Tibial artery (tissue), 4 donors: ENCODE results near the gene SDK1.

Source experiments
- DNase-seq, 2 donors: peaks; one replicate each; pipeline ENCODE4 v3.0.0-alpha.2; 2019
- H3K27ac ChIP-seq, 2 donors: fragments of 200-600 bp; sonication (generic) in 1 of 2; 1 replicate in 1 of 2; 2 replicates in 1 of 2; pipeline ENCODE4 v1.5.1; 2018 to 2019; ENCODE audit warnings: mild to moderate bottlenecking in 1 of 2
- H3K27me3 ChIP-seq, 2 donors: fragments of 200-600 bp; sonication (generic) in 1 of 2; one replicate each; pipeline versions ENCODE4 v1.5.1 to v1.6.0; 2016 to 2019
- H3K36me3 ChIP-seq, 3 donors: fragments of 200-600 bp; sonication (generic) in 2 of 3; one replicate each; pipeline ENCODE4 v1.5.1; 2016 to 2019; ENCODE audit warnings: mild to moderate bottlenecking in 2 of 3
- H3K4me1 ChIP-seq, 4 donors: fragments of 200-600 bp; sonication (generic) in 2 of 4; 1 replicate in 3 of 4; 2 replicates in 1 of 4; pipeline ENCODE4 v1.5.1; 2016 to 2019
- H3K4me3 ChIP-seq, 2 donors: fragments of 200-600 bp; sonication (generic) in 1 of 2; 1 replicate in 1 of 2; 2 replicates in 1 of 2; pipeline ENCODE4 v1.5.1; 2018 to 2019; ENCODE audit warnings: mild to moderate bottlenecking in 2 of 2
- H3K9me3 ChIP-seq, 3 donors: fragments of 200-600 bp; sonication (generic) in 1 of 3; one replicate each; pipeline ENCODE4 v1.5.1; 2016 to 2019
- CTCF ChIP-seq, 2 experiments: fragments of 200-600 bp in 1 of 2; fragments of 450-650 bp in 1 of 2; IDR thresholded peaks; one replicate each; pipeline ENCODE4 v1.5.1; 2017 to 2019; ENCODE audit warnings: antibody characterized with exemption in 2 of 2, mild to moderate bottlenecking in 1 of 2, moderate library complexity in 1 of 2
- intact Hi-C: fragments of 100-400 bp; cut with DNase I; formaldehyde crosslinking; loops from one replicate; pipeline ENCODE4 v1.15.0; 2023; ENCODE audit warnings: low total_unique reads

The SDK1 gene

GRCh38 chr7:3762146-3762831, 461.2 kb downstream of the SDK1 start:
- no peak for DNase-seq
- intact Hi-C loops, result no loop called here
- no peaks in the 10 kb centered on the region for H3K36me3 ChIP-seq
- H3K4me1 ChIP-seq, result peaks cover 0 to 15% (median 4%) of the 10 kb centered on the region in 4 donors
- no peak overlapping the region for H3K27ac ChIP-seq
- H3K27me3 ChIP-seq, result no peaks in the 10 kb centered on the region
- H3K4me3 ChIP-seq, result no peak overlapping the region
- H3K9me3 ChIP-seq, result no peaks in the 10 kb centered on the region
- no peak for TF ChIP-seq CTCF (IDR thresholded peaks at IDR 0.05)

- DNase-seq, result no peak
- TF ChIP-seq CTCF (IDR thresholded peaks at IDR 0.05), result no peak
- no peaks in the 10 kb centered on the region for H3K27me3 ChIP-seq
Observed at GRCh38 chr7:3767917-3768777, 467.1 kb downstream of the SDK1 start.

GRCh38 chr7:3771906-3772305, 470.9 kb downstream of the SDK1 start:
- no peaks in the 10 kb centered on the region for H3K4me1 ChIP-seq
- no peak for DNase-seq
- H3K4me3 ChIP-seq, result no peak overlapping the region
- intact Hi-C loops, result no loop called here
- no peaks in the 10 kb centered on the region for H3K36me3 ChIP-seq
- no peaks in the 10 kb centered on the region for H3K9me3 ChIP-seq
- H3K27me3 ChIP-seq, result no peaks in the 10 kb centered on the region
- H3K27ac ChIP-seq, result no peak overlapping the region
- no peak for TF ChIP-seq CTCF (IDR thresholded peaks at IDR 0.05)

More at GRCh38 chr7:3767917-3768777, 467.1 kb downstream of the SDK1 start:
- Histone ChIP-seq H3K4me1 (no peaks in the 10 kb centered on the region), H3K36me3 (no peaks in the 10 kb centered on the region), H3K9me3 (no peaks in the 10 kb centered on the region), H3K27ac (no peak overlapping the region), H3K4me3 (no peak overlapping the region)
- intact Hi-C loops, result no loop called here

- intact Hi-C loops, result no loop called here
- Histone ChIP-seq H3K27me3 (no peaks in the 10 kb centered on the region), H3K36me3 (no peaks in the 10 kb centered on the region), H3K4me1 (no peaks in the 10 kb centered on the region), H3K27ac (no peak overlapping the region), H3K4me3 (no peak overlapping the region), H3K9me3 (peaks cover 0 to 17% (median 6%) of the 10 kb centered on the region in 3 donors)
- no peak for DNase-seq
- no peak for TF ChIP-seq CTCF (IDR thresholded peaks at IDR 0.05)
Observed at GRCh38 chr7:3778345-3778744, 477.3 kb downstream of the SDK1 start.

GRCh38 chr7:3780016-3780415, 479.0 kb downstream of the SDK1 start:
- H3K9me3 ChIP-seq, result peaks cover 0 to 17% (median 6%) of the 10 kb centered on the region in 3 donors
- no peaks in the 10 kb centered on the region for H3K36me3 ChIP-seq
- intact Hi-C loops, result no loop called here
- no peaks in the 10 kb centered on the region for H3K27me3 ChIP-seq
- TF ChIP-seq CTCF (IDR thresholded peaks at IDR 0.05), result no peak
- no peak for DNase-seq
- H3K27ac ChIP-seq, result no peak overlapping the region
- no peak overlapping the region for H3K4me3 ChIP-seq
- no peaks in the 10 kb centered on the region for H3K4me1 ChIP-seq
